ENCODE data around the gene TWF2. TPM values are rescaled to one million over a fixed set of nuclear protein-coding genes. Genes with fewer than 3 reads are reported as not detected.

Gene TWF2
- total and polyA plus RNA-seq, 2 experiments from 2014 or later: 42.3 to 53.0 TPM

DNA sequence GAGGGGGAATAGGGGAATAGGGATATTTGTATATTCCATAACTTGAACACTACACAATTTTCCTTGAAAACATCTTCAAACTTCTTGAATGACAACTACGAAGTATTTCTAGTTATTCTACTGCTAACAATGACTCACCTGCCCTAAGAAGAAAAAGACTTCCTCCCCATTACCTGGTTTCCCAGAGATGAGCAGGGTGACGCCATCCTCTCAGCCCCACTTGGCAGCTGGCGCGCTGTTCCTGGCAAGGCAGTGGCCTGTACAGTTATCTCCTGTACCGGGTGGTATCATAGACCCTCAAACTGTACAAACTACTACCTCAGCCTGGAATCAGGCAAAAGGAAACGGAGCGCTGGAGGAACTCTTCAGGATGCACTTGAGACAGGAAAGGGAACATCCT is 29.1 kb upstream of the TWF2 start:
- no peak for DNase-seq (ENCODE audit: low read depth in 1 of 2, low spot score in 1 of 2)
- peaks cover 61% of the 10 kb centered on the region for H3K36me3 ChIP-seq
- H3K27me3 ChIP-seq: no peaks in the 10 kb centered on the region
- H3K9me3 ChIP-seq (ENCODE audit: low read depth): no peaks in the 10 kb centered on the region
- H3K27ac ChIP-seq: no peak overlapping the region
- H3K4me3 ChIP-seq: no peak overlapping the region
- H3K4me1 ChIP-seq (ENCODE audit: low read depth): no peaks in the 10 kb centered on the region
- no peak for TF ChIP-seq CTCF (IDR thresholded peaks at IDR 0.05; ENCODE audit: low read depth, low read length)

DNA sequence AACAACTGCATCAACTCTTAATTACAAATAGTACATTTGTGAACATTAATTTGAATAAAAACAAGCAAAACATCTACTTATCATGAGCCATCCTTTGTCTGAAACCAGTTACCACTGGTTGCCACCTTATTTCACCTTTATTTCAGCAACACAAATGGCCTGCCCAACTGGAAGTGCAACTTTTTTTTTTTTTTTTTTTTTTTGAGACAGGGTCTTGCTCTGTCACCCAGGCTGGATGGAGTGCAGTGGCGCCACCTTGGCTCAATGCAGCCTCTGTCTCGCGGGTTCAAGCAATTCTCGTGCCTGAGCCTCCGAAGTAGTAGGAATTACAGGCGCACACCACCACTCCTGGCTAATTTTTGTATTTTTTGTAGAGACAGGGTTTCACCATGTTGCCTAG is 26.4 kb upstream of the TWF2 start:
- TF ChIP-seq CTCF (IDR thresholded peaks at IDR 0.05; ENCODE audit: low read depth, low read length): no peak
- Histone ChIP-seq H3K4me3 (no peak overlapping the region), H3K36me3 (peaks cover 74% of the 10 kb centered on the region), H3K4me1 (ENCODE audit: low read depth) (no peaks in the 10 kb centered on the region), H3K9me3 (ENCODE audit: low read depth) (no peaks in the 10 kb centered on the region), H3K27ac (no peak overlapping the region), H3K27me3 (no peaks in the 10 kb centered on the region)
- no peak for DNase-seq (ENCODE audit: low read depth in 1 of 2, low spot score in 1 of 2)

DNA sequence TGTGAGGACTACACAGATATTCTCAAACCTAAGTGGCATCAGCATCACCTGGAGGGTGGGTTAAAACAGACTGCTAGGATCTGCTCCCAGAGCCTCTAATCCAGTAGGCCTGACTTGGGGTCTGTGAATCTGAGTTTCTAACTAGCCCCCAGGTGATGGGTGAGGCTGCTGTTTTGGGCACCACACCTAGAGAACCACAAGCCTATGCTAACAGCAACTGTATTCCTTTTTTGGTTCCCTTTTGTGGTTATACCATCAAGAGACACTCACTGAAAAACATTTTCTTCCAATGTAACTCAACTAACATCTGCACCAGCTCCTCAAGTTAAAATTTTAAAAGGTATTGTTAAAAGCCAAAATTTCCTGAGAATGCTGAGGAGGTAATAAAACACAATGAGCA is 23.5 kb upstream of the TWF2 start:
- H3K36me3 ChIP-seq: peaks cover 80% of the 10 kb centered on the region
- no peak overlapping the region for H3K4me3 ChIP-seq
- no peak for DNase-seq (ENCODE audit: low read depth in 1 of 2, low spot score in 1 of 2)
- no peak overlapping the region for H3K27ac ChIP-seq
- no peak for TF ChIP-seq CTCF (IDR thresholded peaks at IDR 0.05; ENCODE audit: low read depth, low read length)
- no peaks in the 10 kb centered on the region for H3K27me3 ChIP-seq
- H3K9me3 ChIP-seq (ENCODE audit: low read depth): no peaks in the 10 kb centered on the region
- no peaks in the 10 kb centered on the region for H3K4me1 ChIP-seq (ENCODE audit: low read depth)

DNA sequence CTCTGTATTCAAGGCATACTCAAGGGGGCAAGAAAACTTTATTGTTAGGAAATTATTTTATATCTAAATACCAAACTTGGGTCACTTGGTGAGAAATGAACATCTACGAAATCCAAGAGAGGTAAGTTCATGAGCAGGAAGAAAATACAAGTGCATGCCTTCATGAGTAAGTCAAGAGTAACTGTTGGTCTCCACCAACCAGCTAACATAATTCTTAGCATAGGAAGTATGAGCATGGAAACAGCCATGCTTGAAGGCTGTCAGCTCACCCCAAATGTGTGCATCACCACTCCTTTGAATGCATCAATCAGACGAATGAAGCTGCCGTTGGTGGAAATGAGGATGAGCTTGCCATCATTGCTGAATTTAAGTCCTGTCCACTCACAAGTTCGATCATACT is 20.5 kb upstream of the TWF2 start:
- Histone ChIP-seq H3K27ac (no peak overlapping the region), H3K4me3 (no peak overlapping the region), H3K4me1 (ENCODE audit: low read depth) (no peaks in the 10 kb centered on the region), H3K9me3 (ENCODE audit: low read depth) (no peaks in the 10 kb centered on the region), H3K27me3 (no peaks in the 10 kb centered on the region), H3K36me3 (peaks cover 85% of the 10 kb centered on the region)
- no peak for DNase-seq (ENCODE audit: low read depth in 1 of 2, low spot score in 1 of 2)
- TF ChIP-seq CTCF (IDR thresholded peaks at IDR 0.05; ENCODE audit: low read depth, low read length): no peak

DNA sequence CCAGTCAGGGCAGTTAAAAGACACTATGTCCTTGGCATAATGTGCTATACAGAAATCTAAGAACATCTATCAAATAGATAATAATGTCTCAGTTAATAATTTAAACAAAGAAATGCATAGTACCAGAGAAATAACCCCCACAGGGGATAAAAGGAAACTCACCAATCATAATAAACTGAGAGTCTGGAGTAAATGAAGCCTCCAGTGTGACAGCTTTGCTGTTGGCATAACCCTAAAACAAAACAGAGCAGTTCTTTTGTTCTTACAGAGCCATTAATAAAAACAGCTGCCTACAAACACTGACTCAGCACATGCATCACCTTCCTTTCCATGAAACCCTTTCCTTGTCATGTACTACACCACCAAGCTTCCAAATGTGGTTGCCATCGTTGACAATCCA is 20.1 kb upstream of the TWF2 start:
- peaks cover 85% of the 10 kb centered on the region for H3K36me3 ChIP-seq
- no peak overlapping the region for H3K4me3 ChIP-seq
- no peak overlapping the region for H3K27ac ChIP-seq
- no peaks in the 10 kb centered on the region for H3K9me3 ChIP-seq (ENCODE audit: low read depth)
- H3K4me1 ChIP-seq (ENCODE audit: low read depth): no peaks in the 10 kb centered on the region
- TF ChIP-seq CTCF (IDR thresholded peaks at IDR 0.05; ENCODE audit: low read depth, low read length): no peak
- no peaks in the 10 kb centered on the region for H3K27me3 ChIP-seq
- DNase-seq (ENCODE audit: low read depth in 1 of 2, low spot score in 1 of 2): peak in 1 of 2 donors; percentile 43

GRCh38 chr3:52257911-52258310 is 19.0 kb upstream of the TWF2 start:
- H3K4me3 ChIP-seq: no peak overlapping the region
- peak in 1 of 2 donors; percentile 62 for DNase-seq (ENCODE audit: low read depth in 1 of 2, low spot score in 1 of 2)
- no peak overlapping the region for H3K27ac ChIP-seq
- no peaks in the 10 kb centered on the region for H3K27me3 ChIP-seq
- H3K36me3 ChIP-seq: peaks cover 93% of the 10 kb centered on the region
- H3K9me3 ChIP-seq (ENCODE audit: low read depth): no peaks in the 10 kb centered on the region
- no peak for TF ChIP-seq CTCF (IDR thresholded peaks at IDR 0.05; ENCODE audit: low read depth, low read length)
- no peaks in the 10 kb centered on the region for H3K4me1 ChIP-seq (ENCODE audit: low read depth)

Measured in cardiac muscle cell (in vitro differentiated cells and primary cell).